Measurements from ENCODE around the gene NOS3. TPM values are rescaled to one million over a fixed set of nuclear protein-coding genes. Genes with fewer than 3 reads are reported as not detected.
A peak's percentile ranks its signal among the peaks of the same experiment; 100 is the strongest.

Gene NOS3
- polyA plus RNA-seq, 1 of the 3 experiments (the other 2 are of a cell fraction): 0.41 TPM

DNA sequence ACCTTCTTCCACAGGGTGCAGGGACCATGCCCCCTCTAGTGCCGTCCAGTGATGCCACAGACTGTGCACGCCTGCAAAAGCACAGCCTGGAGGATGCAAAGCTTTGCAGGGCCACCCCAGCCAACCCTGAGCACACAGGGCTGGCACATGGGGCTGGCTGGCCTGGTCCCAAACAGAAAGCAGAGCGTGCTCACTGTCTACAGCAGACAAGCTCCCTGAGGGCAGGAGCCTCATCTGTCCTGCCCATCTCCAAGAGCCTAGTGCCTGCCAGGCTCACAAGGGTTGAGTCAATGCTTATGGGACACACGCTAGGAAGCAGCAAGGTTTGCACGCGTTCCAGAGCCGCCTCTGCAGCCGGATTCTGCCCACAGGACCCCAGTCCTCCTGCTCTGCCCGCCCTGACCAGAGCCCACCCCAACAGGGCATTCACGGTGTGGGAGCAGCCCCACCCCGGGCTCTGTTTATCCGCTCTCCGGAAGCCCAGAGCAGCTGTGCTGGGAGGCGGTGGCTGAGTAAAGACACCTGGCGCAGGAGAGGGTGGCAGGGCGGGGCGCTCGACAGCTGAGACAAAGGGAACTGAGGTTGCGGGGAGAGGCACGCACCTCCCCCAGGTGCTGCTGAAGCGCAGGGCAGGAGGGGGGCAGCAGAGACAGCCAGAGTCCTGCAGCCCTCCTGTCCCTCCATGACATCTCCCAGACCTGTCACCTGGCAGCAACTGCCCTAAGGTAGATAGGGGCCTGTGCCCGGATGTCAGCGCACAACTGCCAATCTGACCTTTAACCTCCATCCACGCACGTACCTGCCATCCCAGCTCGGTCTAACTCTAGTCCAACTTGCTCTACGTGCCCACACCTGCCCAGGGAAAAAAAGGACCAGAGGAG, 17.0 kb upstream of the NOS3 start:
- Histone ChIP-seq H3K9me2 (no peaks in the 10 kb centered on the region), H3K79me2 (ENCODE audit: insufficient read depth) (no peaks in the 10 kb centered on the region), H3K4me2 (no peak overlapping the region), H2AFZ (ENCODE audit: low read depth) (no peak overlapping the region), H3F3A (replicated peaks; ENCODE audit: insufficient read depth) (peaks cover 5% of the 10 kb centered on the region), H3K9me3 (no peaks in the 10 kb centered on the region), H3K36me3 (replicated peaks in 1 of 2; ENCODE audit: control insufficient read depth in 1 of 2, insufficient read depth in 2 of 2, low read length in 1 of 2) (no peaks in the 10 kb centered on the region), H3K9ac (no peak overlapping the region), H3K27me3 (ENCODE audit: insufficient read depth) (peaks cover 70% of the 10 kb centered on the region), H3K4me1 (ENCODE audit: control insufficient read depth in 1 of 2, insufficient read depth in 2 of 2, low read depth in 1 of 2, low read length in 1 of 2) (peaks cover 0 to 90% of the 10 kb centered on the region in 2 experiments; a peak in 2 of 4 replicates), H3K27ac (ENCODE audit: low read depth in 2 of 2, low read length in 1 of 2) (peak overlapping the region in 1 of 2 experiments; percentile 100; a peak in 2 of 4 replicates), H4K20me1 (ENCODE audit: insufficient read depth) (no peaks in the 10 kb centered on the region), H3K4me3 (ENCODE audit: low read depth in 2 of 2, low read length in 1 of 2) (no peak overlapping the region)
- ChIA-PET POLR2A (interaction anchor here (0.9 to 1.7 kb wide), 3 partner anchors 9 to 32 kb away, joined by 3 to 9 read pairs (median 4); no protein-coding TSS in a partner anchor), CTCF (interaction anchor here (0.6 to 27.1 kb wide), 17 partner anchors 9 to 186 kb away, joined by 3 to 761 read pairs (median 4); no protein-coding TSS in a partner anchor)
- no peak for DNase-seq
- WGBS (ENCODE audit: low lambda C conversion rate): 91% methylated on average over 24 of the region's 27 CpGs
- TF ChIP-seq SIN3A (IDR thresholded peaks at IDR 0.05; ENCODE audit: borderline replicate concordance, low read depth, low read length) (no peak), SMC3 (IDR thresholded peaks at IDR 0.05; ENCODE audit: low read depth, low read length) (no peak), EZH2phosphoT487 (IDR thresholded peaks at IDR 0.05; ENCODE audit: borderline replicate concordance, low read depth) (no peak), NRF1 (IDR thresholded peaks at IDR 0.05; ENCODE audit: low read depth, low read length) (no peak), JUND (IDR thresholded peaks at IDR 0.05) (no peak), NFIC (IDR thresholded peaks at IDR 0.05; ENCODE audit: borderline replicate concordance) (no peak), CHD2 (IDR thresholded peaks at IDR 0.05; ENCODE audit: low read length, partially characterized antibody) (peak; percentile 34), GATA2 (CRISPR knock-in tag; IDR thresholded peaks at IDR 0.05) (peak; percentile 14; the same call in 1 of the 2 replicates), FOSL2 (IDR thresholded peaks at IDR 0.05; ENCODE audit: borderline replicate concordance, low read depth) (no peak), FOXM1 (IDR thresholded peaks at IDR 0.05; ENCODE audit: low read depth) (no peak), MEF2A (IDR thresholded peaks at IDR 0.05; ENCODE audit: borderline replicate concordance, low read depth) (no peak), FOXJ3 (CRISPR knock-in tag; IDR thresholded peaks at IDR 0.05) (no peak), GABPA (IDR thresholded peaks at IDR 0.05; ENCODE audit: low read depth) (no peak)
- TF ChIP-seq, protein P1, sequence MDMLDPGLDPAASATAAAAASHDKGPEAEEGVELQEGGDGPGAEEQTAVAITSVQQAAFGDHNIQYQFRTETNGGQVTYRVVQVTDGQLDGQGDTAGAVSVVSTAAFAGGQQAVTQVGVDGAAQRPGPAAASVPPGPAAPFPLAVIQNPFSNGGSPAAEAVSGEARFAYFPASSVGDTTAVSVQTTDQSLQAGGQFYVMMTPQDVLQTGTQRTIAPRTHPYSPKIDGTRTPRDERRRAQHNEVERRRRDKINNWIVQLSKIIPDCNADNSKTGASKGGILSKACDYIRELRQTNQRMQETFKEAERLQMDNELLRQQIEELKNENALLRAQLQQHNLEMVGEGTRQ (IDR thresholded peaks at IDR 0.05; ENCODE audit: borderline replicate concordance, low read depth, low read length): no peak
- TF ChIP-seq, protein P2, sequence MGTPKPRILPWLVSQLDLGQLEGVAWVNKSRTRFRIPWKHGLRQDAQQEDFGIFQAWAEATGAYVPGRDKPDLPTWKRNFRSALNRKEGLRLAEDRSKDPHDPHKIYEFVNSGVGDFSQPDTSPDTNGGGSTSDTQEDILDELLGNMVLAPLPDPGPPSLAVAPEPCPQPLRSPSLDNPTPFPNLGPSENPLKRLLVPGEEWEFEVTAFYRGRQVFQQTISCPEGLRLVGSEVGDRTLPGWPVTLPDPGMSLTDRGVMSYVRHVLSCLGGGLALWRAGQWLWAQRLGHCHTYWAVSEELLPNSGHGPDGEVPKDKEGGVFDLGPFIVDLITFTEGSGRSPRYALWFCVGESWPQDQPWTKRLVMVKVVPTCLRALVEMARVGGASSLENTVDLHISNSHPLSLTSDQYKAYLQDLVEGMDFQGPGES (IDR thresholded peaks at IDR 0.05; ENCODE audit: low read depth, low read length): no peak
- TF ChIP-seq, protein P3, sequence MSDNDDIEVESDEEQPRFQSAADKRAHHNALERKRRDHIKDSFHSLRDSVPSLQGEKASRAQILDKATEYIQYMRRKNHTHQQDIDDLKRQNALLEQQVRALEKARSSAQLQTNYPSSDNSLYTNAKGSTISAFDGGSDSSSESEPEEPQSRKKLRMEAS (IDR thresholded peaks at IDR 0.05; ENCODE audit: low read depth): no peak
- TF ChIP-seq, protein P4, sequence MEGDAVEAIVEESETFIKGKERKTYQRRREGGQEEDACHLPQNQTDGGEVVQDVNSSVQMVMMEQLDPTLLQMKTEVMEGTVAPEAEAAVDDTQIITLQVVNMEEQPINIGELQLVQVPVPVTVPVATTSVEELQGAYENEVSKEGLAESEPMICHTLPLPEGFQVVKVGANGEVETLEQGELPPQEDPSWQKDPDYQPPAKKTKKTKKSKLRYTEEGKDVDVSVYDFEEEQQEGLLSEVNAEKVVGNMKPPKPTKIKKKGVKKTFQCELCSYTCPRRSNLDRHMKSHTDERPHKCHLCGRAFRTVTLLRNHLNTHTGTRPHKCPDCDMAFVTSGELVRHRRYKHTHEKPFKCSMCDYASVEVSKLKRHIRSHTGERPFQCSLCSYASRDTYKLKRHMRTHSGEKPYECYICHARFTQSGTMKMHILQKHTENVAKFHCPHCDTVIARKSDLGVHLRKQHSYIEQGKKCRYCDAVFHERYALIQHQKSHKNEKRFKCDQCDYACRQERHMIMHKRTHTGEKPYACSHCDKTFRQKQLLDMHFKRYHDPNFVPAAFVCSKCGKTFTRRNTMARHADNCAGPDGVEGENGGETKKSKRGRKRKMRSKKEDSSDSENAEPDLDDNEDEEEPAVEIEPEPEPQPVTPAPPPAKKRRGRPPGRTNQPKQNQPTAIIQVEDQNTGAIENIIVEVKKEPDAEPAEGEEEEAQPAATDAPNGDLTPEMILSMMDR (IDR thresholded peaks at IDR 0.05): no peak
- TF ChIP-seq, protein P5, sequence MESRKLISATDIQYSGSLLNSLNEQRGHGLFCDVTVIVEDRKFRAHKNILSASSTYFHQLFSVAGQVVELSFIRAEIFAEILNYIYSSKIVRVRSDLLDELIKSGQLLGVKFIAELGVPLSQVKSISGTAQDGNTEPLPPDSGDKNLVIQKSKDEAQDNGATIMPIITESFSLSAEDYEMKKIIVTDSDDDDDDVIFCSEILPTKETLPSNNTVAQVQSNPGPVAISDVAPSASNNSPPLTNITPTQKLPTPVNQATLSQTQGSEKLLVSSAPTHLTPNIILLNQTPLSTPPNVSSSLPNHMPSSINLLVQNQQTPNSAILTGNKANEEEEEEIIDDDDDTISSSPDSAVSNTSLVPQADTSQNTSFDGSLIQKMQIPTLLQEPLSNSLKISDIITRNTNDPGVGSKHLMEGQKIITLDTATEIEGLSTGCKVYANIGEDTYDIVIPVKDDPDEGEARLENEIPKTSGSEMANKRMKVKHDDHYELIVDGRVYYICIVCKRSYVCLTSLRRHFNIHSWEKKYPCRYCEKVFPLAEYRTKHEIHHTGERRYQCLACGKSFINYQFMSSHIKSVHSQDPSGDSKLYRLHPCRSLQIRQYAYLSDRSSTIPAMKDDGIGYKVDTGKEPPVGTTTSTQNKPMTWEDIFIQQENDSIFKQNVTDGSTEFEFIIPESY (IDR thresholded peaks at IDR 0.05; ENCODE audit: borderline replicate concordance, low read depth): no peak
- TF ChIP-seq, protein P6, sequence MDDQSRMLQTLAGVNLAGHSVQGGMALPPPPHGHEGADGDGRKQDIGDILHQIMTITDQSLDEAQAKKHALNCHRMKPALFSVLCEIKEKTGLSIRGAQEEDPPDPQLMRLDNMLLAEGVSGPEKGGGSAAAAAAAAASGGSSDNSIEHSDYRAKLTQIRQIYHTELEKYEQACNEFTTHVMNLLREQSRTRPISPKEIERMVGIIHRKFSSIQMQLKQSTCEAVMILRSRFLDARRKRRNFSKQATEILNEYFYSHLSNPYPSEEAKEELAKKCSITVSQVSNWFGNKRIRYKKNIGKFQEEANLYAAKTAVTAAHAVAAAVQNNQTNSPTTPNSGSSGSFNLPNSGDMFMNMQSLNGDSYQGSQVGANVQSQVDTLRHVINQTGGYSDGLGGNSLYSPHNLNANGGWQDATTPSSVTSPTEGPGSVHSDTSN (IDR thresholded peaks at IDR 0.05): no peak
- TF ChIP-seq, protein P7, sequence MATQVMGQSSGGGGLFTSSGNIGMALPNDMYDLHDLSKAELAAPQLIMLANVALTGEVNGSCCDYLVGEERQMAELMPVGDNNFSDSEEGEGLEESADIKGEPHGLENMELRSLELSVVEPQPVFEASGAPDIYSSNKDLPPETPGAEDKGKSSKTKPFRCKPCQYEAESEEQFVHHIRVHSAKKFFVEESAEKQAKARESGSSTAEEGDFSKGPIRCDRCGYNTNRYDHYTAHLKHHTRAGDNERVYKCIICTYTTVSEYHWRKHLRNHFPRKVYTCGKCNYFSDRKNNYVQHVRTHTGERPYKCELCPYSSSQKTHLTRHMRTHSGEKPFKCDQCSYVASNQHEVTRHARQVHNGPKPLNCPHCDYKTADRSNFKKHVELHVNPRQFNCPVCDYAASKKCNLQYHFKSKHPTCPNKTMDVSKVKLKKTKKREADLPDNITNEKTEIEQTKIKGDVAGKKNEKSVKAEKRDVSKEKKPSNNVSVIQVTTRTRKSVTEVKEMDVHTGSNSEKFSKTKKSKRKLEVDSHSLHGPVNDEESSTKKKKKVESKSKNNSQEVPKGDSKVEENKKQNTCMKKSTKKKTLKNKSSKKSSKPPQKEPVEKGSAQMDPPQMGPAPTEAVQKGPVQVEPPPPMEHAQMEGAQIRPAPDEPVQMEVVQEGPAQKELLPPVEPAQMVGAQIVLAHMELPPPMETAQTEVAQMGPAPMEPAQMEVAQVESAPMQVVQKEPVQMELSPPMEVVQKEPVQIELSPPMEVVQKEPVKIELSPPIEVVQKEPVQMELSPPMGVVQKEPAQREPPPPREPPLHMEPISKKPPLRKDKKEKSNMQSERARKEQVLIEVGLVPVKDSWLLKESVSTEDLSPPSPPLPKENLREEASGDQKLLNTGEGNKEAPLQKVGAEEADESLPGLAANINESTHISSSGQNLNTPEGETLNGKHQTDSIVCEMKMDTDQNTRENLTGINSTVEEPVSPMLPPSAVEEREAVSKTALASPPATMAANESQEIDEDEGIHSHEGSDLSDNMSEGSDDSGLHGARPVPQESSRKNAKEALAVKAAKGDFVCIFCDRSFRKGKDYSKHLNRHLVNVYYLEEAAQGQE (IDR thresholded peaks at IDR 0.05; ENCODE audit: low read depth, low read length): no peak
